HG03565 (cell line): Measurements from ENCODE around the gene EIF4H.
"Not testable (repeated sequence)": the region's sequence is repeated elsewhere in the genome, so short reads cannot be mapped to it uniquely, and the experiment has no call there.

Source experiments
- ATAC-seq: cut with Tn5 transposase; IDR thresholded peaks from one replicate; pipeline ENCODE4 v1.9.1; 2021; ENCODE audit warnings: mild to moderate bottlenecking, moderate library complexity; ENCODE audit not compliant: unreplicated experiment

Gene EIF4H

GRCh38 chr7:74197449-74198124 lies 23.4 kb downstream of the EIF4H start:
- no peak for ATAC-seq

- no peak for ATAC-seq
Measured at GRCh38 chr7:74199551-74200355, 25.6 kb downstream of the EIF4H start.

- ATAC-seq = no peak
Measured at GRCh38 chr7:74202841-74203556, 28.8 kb downstream of the EIF4H start.

GRCh38 chr7:74203956-74204618 lies 29.9 kb downstream of the EIF4H start:
- no peak for ATAC-seq

GRCh38 chr7:74206052-74206451 lies 31.9 kb downstream of the EIF4H start:
- not testable (repeated sequence) for ATAC-seq

- no peak for ATAC-seq
Measured at GRCh38 chr7:74206589-74207120, 32.5 kb downstream of the EIF4H start.

- no peak for ATAC-seq
Measured at GRCh38 chr7:74207586-74207985, 33.4 kb downstream of the EIF4H start.

GRCh38 chr7:74208241-74208640 lies 34.1 kb downstream of the EIF4H start:
- not testable (repeated sequence) for ATAC-seq

GRCh38 chr7:74212661-74213060 lies 38.5 kb downstream of the EIF4H start:
- ATAC-seq = no peak

GRCh38 chr7:74214816-74215630 lies 40.9 kb downstream of the EIF4H start:
- no peak for ATAC-seq

- ATAC-seq = no peak
Measured at GRCh38 chr7:74215921-74216320, 41.8 kb downstream of the EIF4H start.

- no peak for ATAC-seq
Measured at GRCh38 chr7:74216361-74216761, 42.2 kb downstream of the EIF4H start.

GRCh38 chr7:74217455-74218342 lies 43.5 kb downstream of the EIF4H start:
- peak; percentile 44 for ATAC-seq

- ATAC-seq = no peak
Measured at GRCh38 chr7:74218343-74218698, 44.2 kb downstream of the EIF4H start.

- no peak for ATAC-seq
Measured at GRCh38 chr7:74219416-74219815, 45.3 kb downstream of the EIF4H start.

GRCh38 chr7:74220229-74220628 lies 46.1 kb downstream of the EIF4H start:
- no peak for ATAC-seq

- no peak for ATAC-seq
Measured at GRCh38 chr7:74221713-74222112, 47.6 kb downstream of the EIF4H start.

- ATAC-seq = no peak
Measured at GRCh38 chr7:74222851-74223710, 48.9 kb downstream of the EIF4H start.
